Measurements from ENCODE around the gene DCAF5.
"Not testable (repeated sequence)": the region's sequence is repeated elsewhere in the genome, so short reads cannot be mapped to it uniquely, and the experiment has no call there.

DCAF5 gene

GRCh38 chr14:69068744-69069421 is 84.0 kb downstream of the DCAF5 start:
- DNase-seq: no peak

GRCh38 chr14:69066396-69067171 is 86.3 kb downstream of the DCAF5 start:
- DNase-seq: no peak

GRCh38 chr14:69065934-69066333 is 87.0 kb downstream of the DCAF5 start:
- DNase-seq: not testable (repeated sequence)

- no peak for DNase-seq
These were observed 88.3 kb downstream of the DCAF5 start for GRCh38 chr14:69064596-69064995.

GRCh38 chr14:69059658-69060623 is 93.0 kb downstream of the DCAF5 start:
- no peak for DNase-seq

GRCh38 chr14:69055999-69056788 is 96.7 kb downstream of the DCAF5 start:
- no peak for DNase-seq

GRCh38 chr14:69055125-69055524 is 97.8 kb downstream of the DCAF5 start:
- no peak for DNase-seq

GRCh38 chr14:69054030-69054429 is 98.9 kb downstream of the DCAF5 start:
- no peak for DNase-seq

- no peak for DNase-seq
These were observed 100.7 kb downstream of the DCAF5 start for GRCh38 chr14:69052181-69052601.

- no peak for DNase-seq
These were observed 102.4 kb downstream of the DCAF5 start for GRCh38 chr14:69050240-69051184.

GRCh38 chr14:69049675-69050074 is 103.2 kb downstream of the DCAF5 start:
- no peak for DNase-seq

- no peak for DNase-seq
These were observed 104.5 kb downstream of the DCAF5 start for GRCh38 chr14:69048456-69048855.

- no peak for DNase-seq
These were observed 105.7 kb downstream of the DCAF5 start for GRCh38 chr14:69047255-69047654.

GRCh38 chr14:69046476-69046860 is 106.5 kb downstream of the DCAF5 start:
- no peak for DNase-seq

- no peak for DNase-seq
These were observed 107.0 kb downstream of the DCAF5 start for GRCh38 chr14:69045857-69046475.

GRCh38 chr14:69044965-69045555 is 107.9 kb downstream of the DCAF5 start:
- no peak for DNase-seq

- no peak for DNase-seq
These were observed 108.6 kb downstream of the DCAF5 start for GRCh38 chr14:69044296-69044695.

GRCh38 chr14:69043596-69044260 is 109.2 kb downstream of the DCAF5 start:
- no peak for DNase-seq

- DNase-seq: no peak
These were observed 110.0 kb downstream of the DCAF5 start for GRCh38 chr14:69042787-69043444.

All from NCI-H2227 treated with DMSO at 0.1 percent for 48 hours (cell line).